ENCODE results near the gene WDR20. TPM values are rescaled to one million over a fixed set of nuclear protein-coding genes. Genes with fewer than 3 reads are reported as not detected.

Gene WDR20
- total RNA-seq, 1 donor from 2014 or later = 25.2 TPM

DNA sequence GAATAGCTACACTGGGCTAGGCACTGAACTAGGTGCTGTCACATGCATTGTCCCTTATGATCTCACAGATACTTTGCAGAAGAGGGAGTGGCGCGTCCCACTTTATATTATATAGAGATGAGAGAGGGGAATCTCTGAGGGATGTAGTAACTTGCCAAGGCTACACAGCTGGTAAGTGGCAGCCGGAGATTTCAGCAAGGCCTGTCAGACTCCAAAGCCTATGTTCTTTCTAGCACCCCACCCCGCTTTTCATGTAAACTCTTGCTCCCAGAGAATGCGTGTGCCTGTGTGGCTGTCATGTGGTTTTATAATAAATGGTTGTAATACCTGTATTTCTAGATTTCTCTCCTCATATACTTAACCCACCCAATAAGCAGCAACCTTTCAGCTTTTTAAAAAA lies 39.1 kb downstream of the WDR20 start:
- H3K4me3 ChIP-seq = no peak overlapping the region
- no peak overlapping the region for H3K27ac ChIP-seq
- no peak for DNase-seq
- H3K36me3 ChIP-seq = no peaks in the 10 kb centered on the region
- TF ChIP-seq, protein P1, sequence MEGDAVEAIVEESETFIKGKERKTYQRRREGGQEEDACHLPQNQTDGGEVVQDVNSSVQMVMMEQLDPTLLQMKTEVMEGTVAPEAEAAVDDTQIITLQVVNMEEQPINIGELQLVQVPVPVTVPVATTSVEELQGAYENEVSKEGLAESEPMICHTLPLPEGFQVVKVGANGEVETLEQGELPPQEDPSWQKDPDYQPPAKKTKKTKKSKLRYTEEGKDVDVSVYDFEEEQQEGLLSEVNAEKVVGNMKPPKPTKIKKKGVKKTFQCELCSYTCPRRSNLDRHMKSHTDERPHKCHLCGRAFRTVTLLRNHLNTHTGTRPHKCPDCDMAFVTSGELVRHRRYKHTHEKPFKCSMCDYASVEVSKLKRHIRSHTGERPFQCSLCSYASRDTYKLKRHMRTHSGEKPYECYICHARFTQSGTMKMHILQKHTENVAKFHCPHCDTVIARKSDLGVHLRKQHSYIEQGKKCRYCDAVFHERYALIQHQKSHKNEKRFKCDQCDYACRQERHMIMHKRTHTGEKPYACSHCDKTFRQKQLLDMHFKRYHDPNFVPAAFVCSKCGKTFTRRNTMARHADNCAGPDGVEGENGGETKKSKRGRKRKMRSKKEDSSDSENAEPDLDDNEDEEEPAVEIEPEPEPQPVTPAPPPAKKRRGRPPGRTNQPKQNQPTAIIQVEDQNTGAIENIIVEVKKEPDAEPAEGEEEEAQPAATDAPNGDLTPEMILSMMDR (IDR thresholded peaks at IDR 0.05) = no peak
- no peak for ATAC-seq
- no peaks in the 10 kb centered on the region for H3K9me3 ChIP-seq
- intact Hi-C loops (cut with DNase I) = no loop called here
- H3K4me1 ChIP-seq = no peaks in the 10 kb centered on the region
- H3K27me3 ChIP-seq = no peaks in the 10 kb centered on the region

DNA sequence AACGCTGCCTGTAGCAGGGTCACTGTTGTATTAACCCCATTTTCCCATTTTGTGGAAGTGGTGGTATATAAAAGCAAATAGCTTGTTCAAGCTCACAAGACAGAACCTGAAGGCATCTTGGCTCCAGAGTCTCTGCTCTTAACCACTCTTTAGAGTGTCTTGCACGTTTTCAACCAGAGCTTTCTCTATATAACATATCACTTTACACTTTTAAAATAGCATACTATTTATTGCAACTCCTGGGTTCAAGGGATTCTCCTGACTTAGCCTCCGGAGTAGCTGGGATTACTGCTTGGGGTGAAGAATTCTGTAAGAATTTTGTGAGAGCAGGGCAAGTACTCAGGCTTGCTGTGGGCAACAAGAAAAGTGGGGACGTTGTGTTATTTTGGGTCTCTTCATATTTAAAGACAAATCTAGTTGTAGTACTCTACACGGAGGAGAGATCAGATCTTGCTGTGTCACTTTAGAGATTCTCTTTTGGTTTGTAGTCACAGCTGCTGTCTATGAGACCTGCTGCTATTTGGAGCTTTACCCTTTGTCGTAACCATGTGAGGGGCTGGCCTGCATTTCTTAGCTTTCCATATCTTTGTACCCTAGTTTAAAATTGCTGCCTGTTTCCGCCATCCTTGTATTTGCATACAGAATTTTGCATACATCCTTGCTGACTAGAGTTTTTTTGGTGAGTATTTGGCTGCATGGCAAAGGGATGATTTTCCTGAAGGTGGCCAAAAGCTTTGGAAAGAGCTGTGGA lies 40.7 kb downstream of the WDR20 start:
- Histone ChIP-seq H3K27me3 (no peaks in the 10 kb centered on the region), H3K4me3 (no peak overlapping the region), H3K27ac (no peak overlapping the region), H3K36me3 (no peaks in the 10 kb centered on the region), H3K4me1 (peaks cover under 1% of the 10 kb centered on the region), H3K9me3 (no peaks in the 10 kb centered on the region)
- DNase-seq (no peak), ATAC-seq (no peak)
- intact Hi-C loops (cut with DNase I) = no loop called here
- TF ChIP-seq, protein P1 (IDR thresholded peaks at IDR 0.05) = no peak

DNA sequence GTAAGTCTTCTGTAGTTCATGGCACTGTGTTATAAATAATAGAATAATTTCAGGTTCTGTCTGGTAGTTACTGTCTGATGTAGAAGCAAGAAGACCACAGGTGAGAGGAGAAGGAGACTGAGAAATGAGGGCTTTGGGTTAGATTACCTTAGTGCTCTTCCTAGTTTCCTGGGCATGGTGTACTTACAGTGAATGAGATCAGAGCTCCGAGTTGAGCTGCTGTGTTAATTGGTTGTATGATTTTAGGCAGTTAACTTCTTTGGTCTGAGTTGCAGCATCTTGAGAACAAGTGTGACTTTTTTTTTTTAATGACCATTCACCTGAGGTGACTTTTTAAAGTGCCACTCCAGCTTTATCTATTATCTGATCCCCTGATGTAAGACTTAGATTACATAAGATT lies 41.5 kb downstream of the WDR20 start:
- Histone ChIP-seq H3K36me3 (no peaks in the 10 kb centered on the region), H3K4me3 (no peak overlapping the region), H3K27ac (no peak overlapping the region), H3K4me1 (peaks cover 6% of the 10 kb centered on the region), H3K9me3 (no peaks in the 10 kb centered on the region), H3K27me3 (no peaks in the 10 kb centered on the region)
- ATAC-seq (no peak), DNase-seq (no peak)
- TF ChIP-seq, protein P1 (IDR thresholded peaks at IDR 0.05) = no peak
- intact Hi-C loops (cut with DNase I) = no loop called here

DNA sequence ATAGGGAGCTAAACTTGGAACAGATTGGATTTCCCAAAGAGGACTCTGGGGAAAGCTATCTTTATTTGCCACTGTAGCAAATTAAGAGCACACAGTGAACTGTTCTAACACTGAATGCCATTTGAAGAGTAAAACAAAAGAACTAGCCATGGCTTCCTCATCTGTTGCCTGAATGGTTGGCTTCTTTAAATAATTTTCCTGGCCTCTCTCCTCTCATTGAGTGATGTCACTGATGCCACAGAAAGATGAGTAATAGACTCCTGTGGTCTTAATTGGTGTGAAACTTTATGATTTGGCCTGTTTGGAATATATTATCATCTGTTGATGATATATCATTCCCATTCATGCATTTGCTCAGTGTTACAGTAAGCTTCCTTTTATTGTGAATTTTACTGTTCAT lies 42.5 kb downstream of the WDR20 start:
- Histone ChIP-seq H3K9me3 (no peaks in the 10 kb centered on the region), H3K27ac (no peak overlapping the region), H3K4me3 (no peak overlapping the region), H3K36me3 (no peaks in the 10 kb centered on the region), H3K4me1 (peaks cover 10% of the 10 kb centered on the region), H3K27me3 (no peaks in the 10 kb centered on the region)
- TF ChIP-seq, protein P1 (IDR thresholded peaks at IDR 0.05) = no peak
- ATAC-seq = no peak
- no peak for DNase-seq
- intact Hi-C loops (cut with DNase I) = no loop called here

DNA sequence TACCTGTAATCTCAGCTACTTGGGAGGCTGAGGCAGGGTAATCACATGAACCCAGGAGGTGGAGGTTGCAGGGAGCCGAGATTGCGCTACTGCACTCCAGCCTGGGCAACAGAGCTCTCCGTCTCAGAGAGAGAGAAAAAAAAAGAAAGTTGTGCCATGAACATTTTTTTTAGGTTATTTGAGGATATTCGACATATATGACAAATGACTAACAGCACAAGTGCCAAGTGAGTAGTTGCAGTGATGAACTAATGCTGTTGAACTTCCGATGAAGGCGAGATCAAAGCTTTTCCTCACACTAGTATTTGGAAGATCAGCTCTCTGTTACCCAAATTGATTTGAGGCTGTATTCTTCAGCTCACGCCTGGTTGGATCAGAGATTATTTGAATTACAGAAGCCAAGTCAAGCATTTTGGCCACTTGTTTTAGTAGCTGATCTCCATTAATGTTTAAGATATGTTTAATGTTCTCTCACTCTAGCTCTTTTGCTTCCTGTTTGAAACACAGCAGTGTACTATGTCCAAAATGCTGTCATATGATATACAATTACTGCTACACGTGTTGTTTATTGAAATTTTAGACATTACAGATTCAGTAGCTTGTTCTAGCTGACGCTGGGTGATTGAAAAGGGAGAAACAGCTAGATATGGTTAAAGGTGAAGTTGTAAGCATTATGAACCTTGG lies 43.4 kb downstream of the WDR20 start:
- no peak for DNase-seq
- Histone ChIP-seq H3K4me1 (peaks cover 14% of the 10 kb centered on the region), H3K27ac (no peak overlapping the region)

More for the DNA sequence above, 43.4 kb downstream of the WDR20 start:
- no peaks in the 10 kb centered on the region for H3K27me3 ChIP-seq
- H3K36me3 ChIP-seq = no peaks in the 10 kb centered on the region
- TF ChIP-seq, protein P1 (IDR thresholded peaks at IDR 0.05) = no peak
- intact Hi-C loops (cut with DNase I) = no loop called here
- H3K4me3 ChIP-seq = no peak overlapping the region
- no peak for ATAC-seq
- H3K9me3 ChIP-seq = no peaks in the 10 kb centered on the region
